Tibial nerve (tissue), 3 donors: ENCODE results near the gene MAPKAPK2.

Source experiments
- POLR2A ChIP-seq, 2 donors: fragments of 450-650 bp; IDR thresholded peaks; one replicate each; pipeline ENCODE4 v1.6.1; 2017; ENCODE audit warnings: antibody characterized with exemption in 2 of 2, mild to moderate bottlenecking in 2 of 2, moderate library complexity in 2 of 2
- TF ChIP-seq, protein P1 (sequence below), 5 experiments: fragments of 200-600 bp in 3 of 5; fragments of 450-650 bp in 2 of 5; sonication (generic) in 3 of 5; IDR thresholded peaks; one replicate each; pipeline ENCODE4 v1.5.1; 2016 to 2019; ENCODE audit warnings: antibody characterized with exemption in 5 of 5, mild to moderate bottlenecking in 3 of 5, moderate library complexity in 2 of 5

DNA sequence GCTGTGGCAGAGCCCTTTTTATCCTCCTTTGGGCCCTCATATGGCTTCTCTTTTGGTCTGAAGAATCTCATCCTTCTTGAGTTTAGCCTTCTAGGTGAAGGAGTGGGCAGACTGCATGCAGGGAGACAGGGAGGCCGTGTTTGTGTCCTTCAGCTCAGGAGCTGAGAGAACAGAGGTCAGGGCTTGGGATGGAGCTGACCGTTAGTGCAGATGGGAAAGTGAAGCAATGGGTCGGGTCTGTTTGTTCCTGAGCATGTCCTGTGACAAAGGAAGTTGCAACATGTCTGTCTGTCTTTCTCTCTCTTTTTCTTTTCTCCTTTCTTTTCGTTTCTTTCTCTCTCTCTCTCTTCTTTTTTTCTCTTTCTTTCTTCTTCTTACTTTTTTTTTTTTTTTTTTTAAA is 14.9 kb downstream of the MAPKAPK2 start:
- TF ChIP-seq, protein P1, sequence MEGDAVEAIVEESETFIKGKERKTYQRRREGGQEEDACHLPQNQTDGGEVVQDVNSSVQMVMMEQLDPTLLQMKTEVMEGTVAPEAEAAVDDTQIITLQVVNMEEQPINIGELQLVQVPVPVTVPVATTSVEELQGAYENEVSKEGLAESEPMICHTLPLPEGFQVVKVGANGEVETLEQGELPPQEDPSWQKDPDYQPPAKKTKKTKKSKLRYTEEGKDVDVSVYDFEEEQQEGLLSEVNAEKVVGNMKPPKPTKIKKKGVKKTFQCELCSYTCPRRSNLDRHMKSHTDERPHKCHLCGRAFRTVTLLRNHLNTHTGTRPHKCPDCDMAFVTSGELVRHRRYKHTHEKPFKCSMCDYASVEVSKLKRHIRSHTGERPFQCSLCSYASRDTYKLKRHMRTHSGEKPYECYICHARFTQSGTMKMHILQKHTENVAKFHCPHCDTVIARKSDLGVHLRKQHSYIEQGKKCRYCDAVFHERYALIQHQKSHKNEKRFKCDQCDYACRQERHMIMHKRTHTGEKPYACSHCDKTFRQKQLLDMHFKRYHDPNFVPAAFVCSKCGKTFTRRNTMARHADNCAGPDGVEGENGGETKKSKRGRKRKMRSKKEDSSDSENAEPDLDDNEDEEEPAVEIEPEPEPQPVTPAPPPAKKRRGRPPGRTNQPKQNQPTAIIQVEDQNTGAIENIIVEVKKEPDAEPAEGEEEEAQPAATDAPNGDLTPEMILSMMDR (IDR thresholded peaks at IDR 0.05), result no peak
- TF ChIP-seq POLR2A (IDR thresholded peaks at IDR 0.05), result no peak
